Measurements from ENCODE around the gene LILRA6. TPM values are rescaled to one million over a fixed set of nuclear protein-coding genes. Genes with fewer than 3 reads are reported as not detected.
"Not testable (repeated sequence)": the region's sequence is repeated elsewhere in the genome, so short reads cannot be mapped to it uniquely, and the experiment has no call there.

The LILRA6 gene
- total RNA-seq, 1 donor from 2014 or later = 36.9 TPM

DNA sequence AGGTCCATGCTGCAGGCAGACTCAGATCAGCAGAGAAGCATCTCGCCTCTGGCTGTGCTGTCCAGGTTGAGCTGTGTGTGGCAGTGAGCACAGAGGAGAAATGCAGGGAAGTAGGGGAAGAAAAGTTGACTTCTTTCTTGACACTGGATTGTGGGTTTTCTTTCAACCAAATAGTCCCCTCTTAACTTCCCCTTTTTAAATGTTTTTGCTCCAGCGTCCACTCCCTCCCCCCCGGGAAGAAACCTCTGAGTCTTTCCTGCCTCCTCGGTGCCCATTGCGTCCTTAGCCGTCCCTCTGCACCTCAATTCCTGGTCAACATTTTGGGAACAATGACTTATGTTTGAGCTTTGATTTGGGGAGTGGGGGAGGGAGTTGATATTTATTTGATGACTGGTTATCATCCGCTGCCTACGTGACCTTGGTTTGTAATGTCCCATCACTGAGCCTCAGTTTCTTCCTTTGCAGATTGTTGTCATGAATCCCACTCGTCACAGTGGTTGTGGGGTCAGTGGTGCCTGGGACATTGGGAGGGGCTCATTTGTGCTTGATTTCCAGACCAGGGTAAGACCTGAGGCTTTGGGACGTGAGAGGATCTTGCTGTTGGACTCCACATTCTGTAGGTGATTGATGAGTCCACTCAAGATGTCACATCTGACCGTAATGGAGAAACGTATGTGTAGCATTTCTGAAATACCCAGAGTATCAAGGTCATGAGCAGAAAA is 38.6 kb upstream of the LILRA6 start, which contains the start of gene LILRB2:
Gene LILRB2 (minus strand): TSS at position 104 of the 722 bp plus-strand sequence. CDS start 614 bp downstream, outside the sequence.
- Histone ChIP-seq H3K27me3 (ENCODE audit: low read depth) (peaks cover 16% of the 10 kb centered on the region), H3K4me3 (peak within 1 kb of the TSS; percentile 41), H3K36me3 (no peaks in the 10 kb centered on the region), H3K9me3 (no peaks in the 10 kb centered on the region), H3K27ac (peak within 1 kb of the TSS; percentile 73), H3K4me1 (no peaks in the 10 kb centered on the region)
- DNase-seq = no peak
- TF ChIP-seq, protein P1, sequence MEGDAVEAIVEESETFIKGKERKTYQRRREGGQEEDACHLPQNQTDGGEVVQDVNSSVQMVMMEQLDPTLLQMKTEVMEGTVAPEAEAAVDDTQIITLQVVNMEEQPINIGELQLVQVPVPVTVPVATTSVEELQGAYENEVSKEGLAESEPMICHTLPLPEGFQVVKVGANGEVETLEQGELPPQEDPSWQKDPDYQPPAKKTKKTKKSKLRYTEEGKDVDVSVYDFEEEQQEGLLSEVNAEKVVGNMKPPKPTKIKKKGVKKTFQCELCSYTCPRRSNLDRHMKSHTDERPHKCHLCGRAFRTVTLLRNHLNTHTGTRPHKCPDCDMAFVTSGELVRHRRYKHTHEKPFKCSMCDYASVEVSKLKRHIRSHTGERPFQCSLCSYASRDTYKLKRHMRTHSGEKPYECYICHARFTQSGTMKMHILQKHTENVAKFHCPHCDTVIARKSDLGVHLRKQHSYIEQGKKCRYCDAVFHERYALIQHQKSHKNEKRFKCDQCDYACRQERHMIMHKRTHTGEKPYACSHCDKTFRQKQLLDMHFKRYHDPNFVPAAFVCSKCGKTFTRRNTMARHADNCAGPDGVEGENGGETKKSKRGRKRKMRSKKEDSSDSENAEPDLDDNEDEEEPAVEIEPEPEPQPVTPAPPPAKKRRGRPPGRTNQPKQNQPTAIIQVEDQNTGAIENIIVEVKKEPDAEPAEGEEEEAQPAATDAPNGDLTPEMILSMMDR (IDR thresholded peaks at IDR 0.05) = no peak
- intact Hi-C loops (cut with DNase I) = no loop called here
- ATAC-seq = peak; percentile 47 to 57

DNA sequence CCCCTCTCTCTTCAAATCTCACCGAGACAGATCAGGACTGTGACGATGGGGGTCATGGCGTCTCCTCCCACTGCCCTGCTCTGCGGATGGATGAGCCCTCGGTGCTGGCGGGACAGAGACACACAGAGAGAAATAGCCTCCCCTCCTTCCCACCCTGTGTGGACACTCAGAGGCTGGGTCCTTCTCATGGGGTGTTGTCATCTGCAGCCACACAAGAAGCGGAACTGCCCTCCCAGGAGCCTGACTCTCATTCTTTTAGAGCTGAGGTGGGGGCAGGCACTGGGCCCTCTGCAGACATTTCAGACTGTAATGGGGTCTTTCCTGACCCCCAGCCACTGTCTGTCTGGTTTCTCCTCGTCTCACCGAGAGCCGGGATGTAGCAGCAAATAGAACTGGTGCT is 37.9 kb upstream of the LILRA6 start:
- H3K36me3 ChIP-seq; H3K9me3 ChIP-seq; intact Hi-C loops (cut with DNase I); H3K4me1 ChIP-seq: not testable (repeated sequence)
- ATAC-seq (peak; percentile 76 to 78), DNase-seq (peak; percentile 69)
- Histone ChIP-seq H3K4me3 (peak overlapping the region; percentile 41), H3K27me3 (ENCODE audit: low read depth) (peaks cover 20% of the 10 kb centered on the region), H3K27ac (peak overlapping the region; percentile 73)

DNA sequence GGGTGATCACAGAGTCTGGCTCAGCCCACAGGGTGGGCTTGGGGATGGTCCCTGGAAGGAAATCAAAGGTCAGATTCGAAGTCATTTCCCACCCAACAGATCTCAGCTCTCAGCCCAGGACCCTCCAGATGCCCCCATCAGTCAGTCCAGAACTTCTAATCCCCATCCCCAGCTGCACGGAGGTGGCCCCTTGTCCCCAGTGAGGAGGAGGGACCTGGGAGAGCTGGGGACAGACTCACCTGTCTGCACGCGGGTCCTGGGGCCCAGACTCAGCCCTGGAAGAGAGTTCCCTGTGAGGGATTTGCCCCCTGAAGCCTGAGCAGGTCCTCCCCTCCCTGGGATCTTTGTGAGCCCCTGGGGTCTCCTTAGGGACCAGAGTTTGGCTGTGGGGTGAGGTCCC is 37.4 kb upstream of the LILRA6 start:
- Histone ChIP-seq H3K27me3 (ENCODE audit: low read depth) (peaks cover 20% of the 10 kb centered on the region), H3K27ac (peak overlapping the region; percentile 73), H3K4me3 (peak overlapping the region; percentile 41)
- intact Hi-C loops (cut with DNase I); H3K9me3 ChIP-seq; H3K4me1 ChIP-seq; ATAC-seq; H3K36me3 ChIP-seq; DNase-seq: not testable (repeated sequence)

DNA sequence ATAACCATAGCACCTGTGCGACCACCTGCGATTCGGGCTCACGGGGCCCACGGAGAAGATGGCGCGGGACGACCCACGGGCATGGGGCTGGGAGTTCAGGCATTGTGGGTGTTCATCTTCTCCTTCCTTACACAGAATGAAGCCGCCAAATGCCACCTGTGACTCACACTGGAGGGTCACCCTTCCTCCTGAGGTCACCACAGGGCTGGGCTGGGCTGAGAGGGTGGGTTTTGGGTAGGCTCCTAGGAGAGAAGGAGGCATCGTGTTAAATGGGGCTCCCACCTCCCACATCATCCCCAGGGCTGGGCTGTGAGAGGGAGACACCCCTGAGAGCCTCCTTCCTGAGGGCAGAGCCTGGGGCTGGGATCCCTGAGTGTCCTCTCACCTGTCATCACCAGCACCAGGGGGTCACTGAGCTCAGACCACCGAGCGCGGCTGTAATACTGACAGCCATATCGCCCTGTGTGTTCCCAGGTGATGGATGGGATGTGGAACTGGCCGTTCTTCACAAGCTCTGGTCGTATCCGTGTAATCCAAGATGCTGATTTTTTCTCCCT is 36.9 kb upstream of the LILRA6 start:
- ATAC-seq (no peak), DNase-seq (no peak)
- H3K27ac ChIP-seq = no peak overlapping the region
- H3K4me1 ChIP-seq = no peaks in the 10 kb centered on the region
- no peaks in the 10 kb centered on the region for H3K36me3 ChIP-seq
- peaks cover 20% of the 10 kb centered on the region for H3K27me3 ChIP-seq (ENCODE audit: low read depth)
- intact Hi-C loops (cut with DNase I) = no loop called here
- H3K4me3 ChIP-seq = peak overlapping the region; percentile 41
- TF ChIP-seq, protein P1 (IDR thresholded peaks at IDR 0.05) = no peak
- H3K9me3 ChIP-seq = no peaks in the 10 kb centered on the region

DNA sequence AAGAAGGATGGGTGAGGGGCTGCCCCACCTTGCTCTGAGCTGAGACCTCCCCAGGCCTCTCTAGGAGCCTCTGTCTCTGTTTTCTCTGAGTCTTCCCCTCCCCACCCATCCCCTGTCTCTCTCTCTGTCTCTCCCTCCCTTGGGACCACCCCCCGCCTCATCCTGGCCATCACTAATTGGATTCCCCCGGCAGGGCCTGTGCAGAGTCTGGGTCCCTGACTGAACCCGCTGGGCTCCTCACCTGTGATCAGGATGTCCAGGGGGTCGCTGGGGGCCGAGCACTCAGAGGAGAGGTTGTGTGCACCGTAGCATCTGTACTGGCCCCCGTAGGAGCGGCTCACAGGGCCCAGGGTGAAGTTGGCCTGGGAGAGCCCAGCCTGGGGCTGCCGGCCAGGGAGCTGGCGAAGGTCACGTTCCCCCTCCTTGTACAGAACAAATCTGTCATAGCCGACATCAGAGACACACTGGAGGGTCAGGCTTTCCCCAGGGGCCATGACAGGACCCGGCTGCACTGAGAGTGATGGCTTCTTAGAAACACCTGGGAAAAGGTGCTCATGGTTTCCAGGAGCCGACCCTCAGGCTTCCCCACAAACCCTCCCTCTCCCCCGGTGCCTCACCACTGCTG is 36.1 kb upstream of the LILRA6 start:
- ATAC-seq; H3K9me3 ChIP-seq; DNase-seq; intact Hi-C loops (cut with DNase I); H3K27ac ChIP-seq; H3K4me3 ChIP-seq; H3K4me1 ChIP-seq; H3K36me3 ChIP-seq: not testable (repeated sequence)
- H3K27me3 ChIP-seq (ENCODE audit: low read depth) = peaks cover 23% of the 10 kb centered on the region

DNA sequence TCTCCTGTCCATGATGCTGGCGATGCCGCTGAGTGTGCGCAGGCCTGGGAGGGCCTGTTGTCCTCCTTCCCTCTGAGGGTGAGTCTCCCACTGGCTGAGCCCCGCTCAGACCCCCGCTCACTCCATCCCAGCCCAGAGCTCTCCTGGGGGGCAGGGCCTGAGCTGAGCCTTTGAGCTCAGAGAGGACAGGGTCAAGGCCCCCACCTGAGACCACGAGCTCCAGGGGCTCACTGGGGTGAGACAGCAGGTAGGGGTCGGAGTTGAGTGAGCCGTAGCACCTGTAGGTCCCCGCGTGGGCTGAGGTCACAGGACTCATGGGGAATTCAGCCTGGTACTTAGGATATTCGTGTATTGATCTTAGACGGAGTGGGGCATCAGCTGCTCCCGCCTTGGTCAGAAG is 35.5 kb upstream of the LILRA6 start:
- H3K9me3 ChIP-seq; intact Hi-C loops (cut with DNase I); ATAC-seq; H3K36me3 ChIP-seq; H3K4me1 ChIP-seq; H3K4me3 ChIP-seq; DNase-seq; H3K27ac ChIP-seq: not testable (repeated sequence)
- peaks cover 23% of the 10 kb centered on the region for H3K27me3 ChIP-seq (ENCODE audit: low read depth)

DNA sequence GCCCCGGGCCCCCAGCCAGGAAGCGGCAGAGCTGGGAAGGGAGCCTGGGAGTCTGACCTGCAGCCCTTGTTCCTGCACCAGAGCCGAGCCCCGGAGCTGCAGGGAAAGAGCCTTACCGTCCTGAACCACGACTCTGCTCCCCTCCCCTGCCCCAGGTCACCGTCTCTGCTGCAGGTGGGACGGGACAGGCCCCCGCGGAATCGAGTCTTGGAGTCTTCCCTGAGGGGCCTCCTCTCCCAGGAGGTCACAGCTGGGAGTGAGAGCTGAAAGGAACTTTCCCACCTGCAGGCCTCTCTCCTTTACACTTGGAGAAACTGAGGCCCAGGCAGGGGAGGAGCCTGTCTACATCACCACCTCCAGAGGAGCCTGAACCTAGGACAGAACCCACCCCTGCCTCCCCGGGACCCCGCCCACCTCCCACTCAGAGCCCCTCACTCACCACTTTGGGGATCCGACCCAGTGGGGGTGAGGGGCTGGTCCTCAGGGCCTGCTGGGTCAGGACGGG is 34.6 kb upstream of the LILRA6 start:
- not testable (repeated sequence) for H3K4me3 ChIP-seq

DNA sequence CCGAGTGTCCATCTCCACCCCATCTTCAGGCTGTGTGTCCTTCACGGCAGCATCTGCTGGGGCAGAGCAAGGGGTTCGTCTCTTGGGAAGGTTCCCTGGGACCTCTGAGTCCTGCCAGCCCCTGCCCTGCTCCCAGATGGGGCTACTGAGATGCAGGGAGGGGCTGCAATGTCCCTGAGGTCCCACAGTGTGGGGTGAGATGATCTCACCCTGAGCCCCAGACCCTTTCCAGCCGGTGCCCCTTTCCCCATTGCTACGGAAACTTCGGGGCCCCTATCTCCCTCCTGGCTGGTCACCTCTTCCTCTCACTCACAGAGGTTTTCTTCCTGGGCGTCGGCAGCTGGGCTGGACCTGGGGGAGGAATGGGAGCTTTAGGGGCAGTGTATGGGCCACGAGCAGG is 33.4 kb upstream of the LILRA6 start:
- DNase-seq = no peak
- peaks cover 16% of the 10 kb centered on the region for H3K27me3 ChIP-seq (ENCODE audit: low read depth)

More for the DNA sequence above, 34.6 kb upstream of the LILRA6 start:
- ATAC-seq; DNase-seq; H3K9me3 ChIP-seq; intact Hi-C loops (cut with DNase I); H3K36me3 ChIP-seq; H3K27ac ChIP-seq; H3K4me1 ChIP-seq: not testable (repeated sequence)
- H3K27me3 ChIP-seq (ENCODE audit: low read depth) = peaks cover 16% of the 10 kb centered on the region

DNA sequence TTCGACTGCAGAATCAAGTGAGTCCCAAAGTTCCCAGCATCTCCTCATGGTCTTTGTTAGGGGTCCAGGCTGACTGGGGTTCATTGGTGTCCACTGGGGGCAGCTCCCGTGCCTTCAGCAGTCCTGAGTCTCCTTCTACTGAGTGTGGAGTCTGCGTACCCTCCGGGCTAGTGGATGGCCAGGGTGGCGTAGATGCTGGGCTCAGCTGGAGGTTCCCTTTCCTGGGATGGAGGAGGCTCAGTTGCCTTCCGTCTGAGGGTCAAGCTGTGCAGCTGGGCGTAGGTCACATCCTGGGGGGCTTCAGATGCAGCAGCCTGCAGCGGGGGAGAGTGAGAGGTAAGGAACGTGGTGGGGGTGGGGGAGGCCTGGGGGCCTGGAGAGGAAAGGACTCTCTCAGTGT is 31.9 kb upstream of the LILRA6 start:
- H3K36me3 ChIP-seq; DNase-seq; H3K4me1 ChIP-seq; H3K27me3 ChIP-seq (ENCODE audit: low read depth); H3K4me3 ChIP-seq; H3K27ac ChIP-seq; ATAC-seq; H3K9me3 ChIP-seq; intact Hi-C loops (cut with DNase I): not testable (repeated sequence)

More for the DNA sequence above, 33.4 kb upstream of the LILRA6 start:
- Histone ChIP-seq H3K27ac (no peak overlapping the region), H3K4me3 (no peak overlapping the region), H3K36me3 (no peaks in the 10 kb centered on the region), H3K4me1 (no peaks in the 10 kb centered on the region), H3K9me3 (no peaks in the 10 kb centered on the region)
- TF ChIP-seq, protein P1 (IDR thresholded peaks at IDR 0.05) = no peak
- no peak for ATAC-seq
- intact Hi-C loops (cut with DNase I) = no loop called here
